Ovary (tissue), 3 donors: ENCODE measurements around the gene GARIN1A.
"Not testable (repeated sequence)": the region's sequence is repeated elsewhere in the genome, so short reads cannot be mapped to it uniquely, and the experiment has no call there.

Experiments
- CTCF ChIP-seq, 3 donors: fragments of 450-650 bp in 2 of 3; fragments of 200-600 bp in 1 of 3; IDR thresholded peaks; one replicate each; pipeline versions ENCODE4 v1.5.1 to v1.8.0; 2016 to 2022; ENCODE audit warnings: antibody characterized with exemption in 3 of 3, mild to moderate bottlenecking in 1 of 3
- EP300 ChIP-seq: sonication (generic); formaldehyde crosslinking; IDR thresholded peaks from one replicate; pipeline ENCODE4 v1.6.1; 2017; ENCODE audit warnings: antibody characterized with exemption
- POLR2A ChIP-seq: fragments of 450-650 bp; IDR thresholded peaks from one replicate; pipeline ENCODE4 v1.6.1; 2017; ENCODE audit warnings: antibody characterized with exemption, mild to moderate bottlenecking, moderate library complexity
- donor health status: DM: no; HTN: no; CAD: no.

- not testable (repeated sequence) for TF ChIP-seq CTCF (IDR thresholded peaks at IDR 0.05); POLR2A; EP300
Observed at GRCh38 chr7:128654080-128654479, 18.0 kb upstream of the GARIN1A start.
